ENCODE results near the gene IPPK.
"Not testable (repeated sequence)": the region's sequence is repeated elsewhere in the genome, so short reads cannot be mapped to it uniquely, and the experiment has no call there.

The IPPK gene

GRCh38 chr9:92592537-92592936 is 77.4 kb downstream of the IPPK start:
- H3K27ac ChIP-seq, result no peak overlapping the region
- TF ChIP-seq ZFX (IDR thresholded peaks at IDR 0.05) (no peak), CTCF (conservative IDR thresholded peaks at IDR 0.05) (no peak)

GRCh38 chr9:92590377-92590776 is 79.6 kb downstream of the IPPK start:
- TF ChIP-seq CTCF (conservative IDR thresholded peaks at IDR 0.05) (no peak), ZFX (IDR thresholded peaks at IDR 0.05) (no peak)
- H3K27ac ChIP-seq, result no peak overlapping the region

- TF ChIP-seq ZFX (IDR thresholded peaks at IDR 0.05) (no peak), CTCF (conservative IDR thresholded peaks at IDR 0.05) (no peak)
- H3K27ac ChIP-seq, result no peak overlapping the region
Observed at GRCh38 chr9:92589923-92590322, 80.0 kb downstream of the IPPK start.

GRCh38 chr9:92576175-92576574 is 93.8 kb downstream of the IPPK start:
- TF ChIP-seq ZFX (IDR thresholded peaks at IDR 0.05) (no peak), CTCF (conservative IDR thresholded peaks at IDR 0.05) (no peak)
- H3K27ac ChIP-seq, result no peak overlapping the region

GRCh38 chr9:92573612-92574011 is 96.3 kb downstream of the IPPK start:
- not testable (repeated sequence) for H3K27ac ChIP-seq

GRCh38 chr9:92571871-92572270 is 98.1 kb downstream of the IPPK start:
- H3K27ac ChIP-seq, result not testable (repeated sequence)

GRCh38 chr9:92564982-92565381 is 104.9 kb downstream of the IPPK start:
- TF ChIP-seq CTCF (conservative IDR thresholded peaks at IDR 0.05) (no peak), ZFX (IDR thresholded peaks at IDR 0.05) (no peak)

GRCh38 chr9:92564504-92564903 is 105.4 kb downstream of the IPPK start:
- H3K27ac ChIP-seq, result no peak overlapping the region
- no peak for TF ChIP-seq CTCF (conservative IDR thresholded peaks at IDR 0.05)
- TF ChIP-seq ZFX (IDR thresholded peaks at IDR 0.05), result no peak

More at GRCh38 chr9:92564982-92565381, 104.9 kb downstream of the IPPK start:
- no peak overlapping the region for H3K27ac ChIP-seq
